Natural killer cell treated with Interleukin-12 subunit alpha and Interleukin-12 subunit beta and Interleukin-15 and Interleukin-18, amount 100 ng/mL, for 72 hours (primary cell): ENCODE measurements around the gene LBHD2. TPM values are rescaled to one million over a fixed set of nuclear protein-coding genes. Genes with fewer than 3 reads are reported as not detected.
A peak's percentile ranks its signal among the peaks of the same experiment; 100 is the strongest.
"Not testable (repeated sequence)": the region's sequence is repeated elsewhere in the genome, so short reads cannot be mapped to it uniquely, and the experiment has no call there.

Experiments
- ATAC-seq, 2 donors: fragments of 150-1000 bp; cut with Tn5 transposase in 1 of 2; sonication (Bioruptor Pico), chemical (Tn5 transposase) in 1 of 2; 2 replicates each; pipeline ENCODE4 v1.10.0; 2021
- DNase-seq: peaks from one replicate; pipeline ENCODE4 v3.0.0; 2022; ENCODE audit warnings: low spot score
- H3K27ac Mint-ChIP-seq, 2 donors: 1 replicate in 1 of 2; 2 replicates in 1 of 2; pipeline ENCODE4 v1.8.0; 2022; ENCODE audit warnings: mixed read lengths in 2 of 2, mild to moderate bottlenecking in 1 of 2, moderate library complexity in 1 of 2
- H3K27me3 Mint-ChIP-seq, 2 donors: 1 replicate in 1 of 2; 2 replicates in 1 of 2; pipeline ENCODE4 v1.8.0; 2022; ENCODE audit warnings: mixed read lengths in 2 of 2
- H3K36me3 Mint-ChIP-seq: one replicate; pipeline ENCODE4 v1.8.0; 2022; ENCODE audit warnings: mixed read lengths
- H3K4me1 Mint-ChIP-seq, 2 donors: 1 replicate in 1 of 2; 2 replicates in 1 of 2; pipeline ENCODE4 v1.8.0; 2022; ENCODE audit warnings: low read depth in 2 of 2, mixed read lengths in 2 of 2, mild to moderate bottlenecking in 1 of 2
- H3K4me3 Mint-ChIP-seq: one replicate; pipeline ENCODE4 v1.8.0; 2022; ENCODE audit warnings: mixed read lengths
- H3K9me3 Mint-ChIP-seq: 2 replicates; pipeline ENCODE4 v1.8.0; 2022; ENCODE audit warnings: mixed read lengths
- total RNA-seq, 2 donors: library from RNA; stranded (reverse); gene quantifications; one replicate each; pipeline ENCODE4 v1.2.3, GENCODE V29; 2022

The LBHD2 gene
- total RNA-seq = not detected

GRCh38 chr14:103084021-103084919, at the start of gene LBHD2:
LBHD2 (plus strand) TSS chr14:103084210; CDS start chr14:103086013, 1,803 bp downstream.
- no peak within 1 kb of the TSS for H3K27ac Mint-ChIP-seq
- ATAC-seq (no peak), DNase-seq (peak; percentile 59)
- peaks cover 0 to 3% of the 10 kb centered on the region in 2 donors for H3K27me3 Mint-ChIP-seq
- H3K36me3 Mint-ChIP-seq = no peaks in the 10 kb centered on the region
- H3K4me1 Mint-ChIP-seq = no peaks in the 10 kb centered on the region
- no peak within 1 kb of the TSS for H3K4me3 Mint-ChIP-seq
- H3K9me3 Mint-ChIP-seq = no peaks in the 10 kb centered on the region

GRCh38 chr14:103041464-103041863, 42.5 kb upstream of the LBHD2 start:
- ATAC-seq = no peak
- no peak for DNase-seq
- Mint-ChIP-seq H3K9me3 (no peaks in the 10 kb centered on the region), H3K27ac (no peak overlapping the region), H3K27me3 (peaks cover 21% of the 10 kb centered on the region in 2 donors), H3K4me3 (no peak overlapping the region), H3K36me3 (no peaks in the 10 kb centered on the region), H3K4me1 (peaks cover 0 to 4% of the 10 kb centered on the region in 2 donors)

DNA sequence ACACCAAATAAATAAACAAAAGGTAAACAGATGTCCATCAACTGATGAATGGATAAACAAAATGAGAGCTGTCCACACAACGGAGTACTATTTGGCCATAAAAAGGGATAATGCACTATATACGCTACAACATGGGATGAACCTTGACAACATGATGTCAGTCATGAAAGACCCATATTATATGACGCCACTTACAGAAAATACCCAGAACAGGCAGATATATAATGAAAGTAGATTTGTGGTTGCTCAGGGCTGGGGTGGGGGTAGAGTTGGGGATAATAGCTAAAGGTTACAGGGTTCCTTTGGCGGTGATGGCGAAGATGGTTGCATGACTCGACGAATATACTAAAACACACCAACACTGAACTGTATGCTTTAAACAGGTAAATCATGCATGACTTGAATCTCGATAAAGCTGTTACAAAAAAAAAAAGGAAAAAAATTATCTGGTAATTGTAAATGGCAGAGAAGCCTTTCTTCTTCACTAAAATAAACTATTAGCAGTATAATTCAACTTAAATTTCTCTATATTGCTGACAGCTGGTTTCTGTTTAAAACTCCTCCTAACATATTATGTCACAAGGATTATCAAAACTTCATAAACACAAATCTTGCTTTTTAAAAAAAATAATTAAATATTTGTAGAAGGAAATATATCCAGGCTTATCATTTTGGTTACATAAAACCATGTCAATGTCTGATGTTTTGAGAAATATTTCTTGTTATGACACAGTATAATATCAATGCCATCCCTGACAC, 40.6 kb upstream of the LBHD2 start:
- no peak for ATAC-seq
- Mint-ChIP-seq H3K4me1 (peaks cover 0 to 4% of the 10 kb centered on the region in 2 donors), H3K4me3 (no peak overlapping the region), H3K27ac (no peak overlapping the region), H3K36me3 (no peaks in the 10 kb centered on the region), H3K9me3 (no peaks in the 10 kb centered on the region), H3K27me3 (peaks cover 21 to 23% of the 10 kb centered on the region in 2 donors)
- DNase-seq = no peak

DNA sequence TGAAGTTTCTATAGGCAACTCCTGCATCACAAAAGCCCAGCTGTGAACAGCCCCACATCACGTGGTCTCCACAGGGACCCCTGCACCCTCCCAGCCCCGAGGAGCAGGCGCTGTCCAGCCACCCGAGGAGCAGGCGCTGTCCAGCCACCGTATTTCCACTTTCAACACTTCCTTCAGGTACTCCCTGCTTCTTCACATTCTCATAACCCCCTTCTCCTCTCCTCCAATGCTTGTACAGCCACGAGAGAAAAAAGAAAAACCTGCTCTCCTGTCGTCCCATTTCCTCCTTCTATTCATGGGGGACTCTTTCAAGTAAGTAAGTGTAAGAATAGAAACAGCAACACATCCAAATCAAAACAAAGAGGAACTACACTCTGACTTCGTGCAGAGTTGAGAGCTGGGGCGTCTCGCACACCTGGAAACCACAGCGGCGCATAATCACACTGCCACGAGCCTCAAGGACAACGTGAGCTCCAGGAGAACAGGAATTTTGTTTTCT, 38.6 kb upstream of the LBHD2 start:
- ATAC-seq (no peak), DNase-seq (no peak)
- Mint-ChIP-seq H3K4me3 (no peak overlapping the region), H3K27ac (no peak overlapping the region), H3K4me1 (peaks cover 0 to 4% of the 10 kb centered on the region in 2 donors), H3K36me3 (no peaks in the 10 kb centered on the region), H3K27me3 (peaks cover 17 to 23% of the 10 kb centered on the region in 2 donors), H3K9me3 (no peaks in the 10 kb centered on the region)

- not testable (repeated sequence) for H3K4me1 Mint-ChIP-seq, H3K9me3 Mint-ChIP-seq, ATAC-seq
These were observed 36.6 kb upstream of the LBHD2 start for GRCh38 chr14:103047453-103047852.

DNA sequence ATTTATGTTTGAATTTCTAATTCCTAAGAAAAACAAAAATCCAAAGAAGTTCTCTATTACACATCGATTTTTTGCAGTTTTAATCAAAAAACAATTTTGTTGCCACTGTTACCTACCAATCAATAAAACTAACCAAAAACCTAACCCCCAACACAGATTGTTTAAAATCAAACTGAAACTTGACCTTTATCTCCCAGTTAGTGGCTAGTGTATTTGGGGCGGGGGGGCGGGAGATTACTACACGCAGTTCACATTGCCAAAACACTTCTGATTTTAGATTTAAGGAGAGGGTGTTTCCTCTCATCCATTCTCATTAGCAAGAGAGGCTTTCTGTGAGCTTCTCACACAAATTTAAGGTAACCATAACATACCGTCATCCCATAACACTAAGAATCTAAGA, 33.1 kb upstream of the LBHD2 start:
- H3K9me3 Mint-ChIP-seq = no peaks in the 10 kb centered on the region
- ATAC-seq = no peak
- H3K4me3 Mint-ChIP-seq = no peak overlapping the region
- H3K4me1 Mint-ChIP-seq = peaks cover 0 to 1% of the 10 kb centered on the region in 2 donors
- peaks cover 24 to 32% of the 10 kb centered on the region in 2 donors for H3K27me3 Mint-ChIP-seq
- no peak for DNase-seq
- H3K36me3 Mint-ChIP-seq = no peaks in the 10 kb centered on the region
- no peak overlapping the region for H3K27ac Mint-ChIP-seq

More at GRCh38 chr14:103047453-103047852, 36.6 kb upstream of the LBHD2 start:
- H3K36me3 Mint-ChIP-seq, DNase-seq, H3K27ac Mint-ChIP-seq, H3K4me3 Mint-ChIP-seq: not testable (repeated sequence)
- H3K27me3 Mint-ChIP-seq = peaks cover 17 to 23% of the 10 kb centered on the region in 2 donors

DNA sequence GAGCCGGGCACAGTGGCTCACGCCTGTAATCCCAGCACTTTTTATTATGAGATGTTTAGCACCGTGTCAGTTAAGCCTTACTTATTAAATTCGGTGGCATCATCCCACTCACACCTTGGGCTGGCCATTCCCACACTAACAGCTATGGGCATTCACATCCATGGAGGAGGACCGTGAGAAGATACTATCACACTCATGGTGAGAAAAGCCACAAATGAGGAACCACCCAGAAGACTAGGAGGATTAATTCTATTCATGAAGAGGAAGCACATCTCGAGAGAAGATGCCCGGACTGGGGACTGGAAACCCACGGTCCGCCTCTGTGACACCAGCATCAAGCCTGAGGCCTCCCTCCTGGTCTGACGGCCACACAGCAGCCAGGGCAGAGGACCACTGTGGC, 31.6 kb upstream of the LBHD2 start:
- Mint-ChIP-seq H3K9me3 (no peaks in the 10 kb centered on the region), H3K27ac (no peak overlapping the region), H3K4me1 (peaks cover 0 to 3% of the 10 kb centered on the region in 2 donors), H3K36me3 (no peaks in the 10 kb centered on the region), H3K27me3 (peaks cover 21 to 29% of the 10 kb centered on the region in 2 donors), H3K4me3 (no peak overlapping the region)
- ATAC-seq (no peak), DNase-seq (no peak)

DNA sequence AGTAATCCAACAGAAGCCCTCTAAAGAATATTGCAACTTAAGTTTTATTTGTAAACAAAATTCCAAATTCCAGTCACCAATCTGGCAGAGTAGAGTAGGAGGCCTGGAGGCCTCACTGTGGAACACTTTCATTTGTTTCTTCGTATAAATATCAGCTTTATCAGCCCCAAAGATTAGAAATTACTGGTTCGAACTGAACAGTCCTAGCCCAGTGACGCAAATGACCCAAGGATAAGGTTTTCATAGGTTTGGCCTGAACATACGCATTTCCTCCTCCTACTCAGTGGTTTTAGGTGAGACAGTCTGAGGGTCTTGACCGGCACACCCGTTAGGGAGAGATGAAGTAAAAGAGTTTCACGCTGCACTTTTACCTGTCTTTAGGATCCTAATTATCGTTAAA, 28.3 kb upstream of the LBHD2 start:
- Mint-ChIP-seq H3K27me3 (peaks cover 24 to 31% of the 10 kb centered on the region in 2 donors), H3K9me3 (no peaks in the 10 kb centered on the region), H3K4me1 (peaks cover 0 to 3% of the 10 kb centered on the region in 2 donors), H3K36me3 (no peaks in the 10 kb centered on the region), H3K4me3 (peak overlapping the region; percentile 66), H3K27ac (no peak overlapping the region)
- no peak for DNase-seq
- no peak for ATAC-seq

- ATAC-seq (no peak), DNase-seq (no peak)
- Mint-ChIP-seq H3K9me3 (no peaks in the 10 kb centered on the region), H3K4me1 (peaks cover 0 to 3% of the 10 kb centered on the region in 2 donors), H3K4me3 (peak overlapping the region; percentile 66), H3K36me3 (no peaks in the 10 kb centered on the region), H3K27me3 (peaks cover 25 to 34% of the 10 kb centered on the region in 2 donors), H3K27ac (no peak overlapping the region)
These were observed 27.5 kb upstream of the LBHD2 start for GRCh38 chr14:103056322-103057027.

GRCh38 chr14:103057028-103057371, 27.0 kb upstream of the LBHD2 start:
- Mint-ChIP-seq H3K4me1 (peaks cover 0 to 3% of the 10 kb centered on the region in 2 donors), H3K9me3 (no peaks in the 10 kb centered on the region), H3K27me3 (peaks cover 28 to 37% of the 10 kb centered on the region in 2 donors), H3K4me3 (no peak overlapping the region), H3K36me3 (no peaks in the 10 kb centered on the region), H3K27ac (no peak overlapping the region)
- DNase-seq (no peak), ATAC-seq (peak in 1 of 2 donors; percentile 15)

DNA sequence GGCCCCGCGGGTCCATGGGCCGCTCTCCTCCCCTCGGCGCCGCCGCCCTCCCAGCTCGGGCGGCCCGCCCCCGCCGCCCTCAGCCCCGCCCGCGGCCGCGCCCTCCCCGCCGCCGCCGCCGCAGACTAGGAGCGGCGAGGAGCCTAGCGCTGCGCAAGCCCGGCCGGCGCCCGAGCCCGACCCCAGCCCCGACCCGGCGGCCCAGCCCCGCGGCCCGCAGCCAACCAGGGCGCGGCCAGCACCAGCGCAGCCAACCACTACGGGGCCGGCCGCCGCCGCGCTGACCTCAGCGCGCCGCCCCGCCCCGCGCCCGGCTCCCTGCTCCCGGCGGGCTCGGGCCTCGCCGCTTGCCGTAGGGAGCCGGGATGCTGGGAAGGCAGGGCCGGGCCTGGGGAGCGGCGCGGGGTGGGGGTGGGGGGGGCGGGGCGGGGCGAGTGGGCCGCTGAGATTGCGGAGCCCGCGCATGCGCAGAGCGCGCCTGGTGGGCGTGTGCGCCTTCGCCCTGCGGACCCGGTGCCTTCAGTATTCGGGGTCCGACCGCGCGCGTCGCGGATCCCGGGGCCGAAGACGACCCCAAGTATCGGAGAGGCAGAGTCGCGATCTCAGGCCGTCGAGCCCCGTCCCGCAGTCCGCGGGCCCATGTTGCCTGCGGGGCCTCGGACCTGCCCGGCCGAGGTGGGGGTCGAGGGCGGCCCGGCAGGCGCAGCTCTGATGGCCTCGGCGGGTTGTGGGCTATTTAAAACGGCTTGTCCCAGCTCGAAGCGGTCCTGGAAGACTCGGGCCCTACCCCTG, 26.4 kb upstream of the LBHD2 start, which contains the start of gene CDC42BPB:
TSS of gene CDC42BPB (minus strand) at position 178 of the 792 bp plus-strand sequence. CDS start 376 bp downstream, outside the sequence.
- Mint-ChIP-seq H3K4me1 (peaks cover 0 to 3% of the 10 kb centered on the region in 2 donors), H3K27ac (no peak within 1 kb of the TSS), H3K9me3 (no peaks in the 10 kb centered on the region), H3K36me3 (no peaks in the 10 kb centered on the region), H3K4me3 (peak within 1 kb of the TSS; percentile 66), H3K27me3 (peaks cover 28 to 37% of the 10 kb centered on the region in 2 donors)
- ATAC-seq (peak; percentile 94 to 95), DNase-seq (peak; percentile 76)

- H3K27ac Mint-ChIP-seq = no peak overlapping the region
- DNase-seq (no peak), ATAC-seq (no peak)
- peaks cover 0 to 3% of the 10 kb centered on the region in 2 donors for H3K4me1 Mint-ChIP-seq
- peaks cover 28 to 39% of the 10 kb centered on the region in 2 donors for H3K27me3 Mint-ChIP-seq
- H3K36me3 Mint-ChIP-seq = no peaks in the 10 kb centered on the region
- H3K9me3 Mint-ChIP-seq = no peaks in the 10 kb centered on the region
- H3K4me3 Mint-ChIP-seq = no peak overlapping the region
These were observed 25.6 kb upstream of the LBHD2 start for GRCh38 chr14:103058164-103059055.
